ENCODE data around the gene FXYD3.
"Not testable (repeated sequence)": the region's sequence is repeated elsewhere in the genome, so short reads cannot be mapped to it uniquely, and the experiment has no call there.

The FXYD3 gene

DNA sequence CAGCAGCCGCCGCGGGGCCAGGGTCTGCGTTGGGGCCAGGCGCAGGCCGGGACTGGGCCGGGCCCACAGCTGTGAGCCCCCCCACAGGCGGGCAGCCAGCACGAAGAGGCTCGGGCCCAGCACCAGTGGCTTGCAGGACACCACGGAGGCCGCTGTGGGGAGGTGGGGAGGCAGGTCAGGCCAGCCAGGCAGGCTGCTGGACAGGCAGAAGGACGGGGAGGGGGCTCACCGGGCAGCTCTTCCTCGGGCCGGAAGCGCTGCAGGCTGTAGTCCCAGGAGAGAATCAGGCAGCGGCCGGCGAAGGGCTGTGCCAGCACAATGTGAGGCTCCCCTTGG lies 11.0 kb downstream of the FXYD3 start:
- no peak for DNase-seq

DNA sequence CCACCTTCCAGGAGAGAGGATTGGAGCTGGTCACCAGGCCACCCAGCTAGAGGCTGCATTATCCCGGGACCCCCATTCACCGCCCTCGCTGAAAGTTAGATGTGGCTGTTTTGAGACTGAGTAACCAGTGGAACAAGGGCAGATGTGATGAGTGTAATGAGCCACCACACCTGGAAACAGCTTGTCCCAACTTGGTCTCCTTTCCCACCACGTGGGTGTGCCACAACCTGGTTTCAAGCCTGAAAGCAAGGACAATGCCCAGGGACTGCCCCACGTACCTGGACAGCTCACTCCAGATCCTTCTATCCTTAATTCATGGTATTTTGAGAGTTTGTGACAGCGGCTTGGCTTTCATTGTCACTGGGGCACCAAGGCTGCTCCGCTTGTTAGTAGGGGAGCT lies 12.2 kb downstream of the FXYD3 start:
- DNase-seq = no peak

DNA sequence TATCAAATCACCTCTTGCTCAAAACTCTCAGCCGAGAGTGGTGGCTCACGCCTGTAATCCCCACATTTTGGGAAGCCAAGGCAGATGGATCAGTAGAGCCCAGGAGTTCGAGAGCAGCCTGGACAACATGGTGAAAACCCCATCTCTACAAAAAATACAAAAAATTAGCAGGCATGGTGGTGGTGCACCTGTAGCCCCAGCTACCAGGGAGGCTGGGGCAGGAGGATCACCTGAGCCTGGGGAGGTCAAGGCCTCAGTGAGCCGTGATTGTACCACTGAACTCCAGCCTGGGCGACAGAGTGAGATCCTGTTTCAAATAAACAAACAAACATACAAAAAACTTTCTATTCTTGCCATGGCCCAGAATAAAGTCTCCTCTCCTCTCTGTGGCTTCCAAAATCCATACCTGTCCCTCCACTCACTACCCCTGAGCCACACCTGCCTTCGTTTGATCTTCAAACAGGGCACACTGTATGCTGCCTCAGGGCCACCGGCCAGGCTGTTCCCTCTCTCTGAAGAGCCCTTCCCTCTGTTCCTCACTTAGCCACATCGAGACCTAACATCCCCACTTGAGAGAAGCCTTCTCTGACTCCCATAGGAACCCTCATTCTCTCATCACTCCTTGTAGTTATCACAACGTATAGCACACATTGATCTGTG lies 12.9 kb downstream of the FXYD3 start:
- DNase-seq = no peak

GRCh38 chr19:35129724-35130274 lies 14.2 kb downstream of the FXYD3 start:
- DNase-seq = not testable (repeated sequence)

- DNase-seq = no peak
These were observed 15.4 kb downstream of the FXYD3 start for GRCh38 chr19:35130761-35131720.

DNA sequence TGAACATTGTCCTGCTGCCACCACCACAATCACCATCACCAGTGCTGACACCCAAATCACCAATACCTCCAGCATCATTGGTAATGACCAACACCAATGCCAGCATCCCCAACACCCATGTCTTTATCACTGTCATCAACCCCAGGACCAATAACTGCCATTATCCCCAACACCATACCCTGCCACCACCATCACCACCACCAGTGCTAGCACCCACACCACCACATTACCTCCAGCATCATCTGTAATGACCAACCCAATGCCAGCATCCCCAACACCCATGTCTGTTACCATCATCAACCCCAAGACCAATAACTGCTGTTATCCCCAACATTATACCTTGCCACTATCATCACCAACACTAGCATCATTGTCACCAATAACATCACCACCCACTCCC lies 16.6 kb downstream of the FXYD3 start:
- DNase-seq = no peak

- DNase-seq = no peak
These were observed 18.2 kb downstream of the FXYD3 start for GRCh38 chr19:35133826-35134225.

- DNase-seq = no peak
These were observed 19.1 kb downstream of the FXYD3 start, which contains the start of gene LGI4 for GRCh38 chr19:35134601-35135242. LGI4 (minus strand) TSS chr19:35135059; CDS start chr19:35134680, 379 bp downstream.

GRCh38 chr19:35135389-35135909 lies 19.8 kb downstream of the FXYD3 start:
- peak; percentile 76 to 84 for DNase-seq

GRCh38 chr19:35136231-35136630 lies 20.6 kb downstream of the FXYD3 start:
- DNase-seq = no peak

DNA sequence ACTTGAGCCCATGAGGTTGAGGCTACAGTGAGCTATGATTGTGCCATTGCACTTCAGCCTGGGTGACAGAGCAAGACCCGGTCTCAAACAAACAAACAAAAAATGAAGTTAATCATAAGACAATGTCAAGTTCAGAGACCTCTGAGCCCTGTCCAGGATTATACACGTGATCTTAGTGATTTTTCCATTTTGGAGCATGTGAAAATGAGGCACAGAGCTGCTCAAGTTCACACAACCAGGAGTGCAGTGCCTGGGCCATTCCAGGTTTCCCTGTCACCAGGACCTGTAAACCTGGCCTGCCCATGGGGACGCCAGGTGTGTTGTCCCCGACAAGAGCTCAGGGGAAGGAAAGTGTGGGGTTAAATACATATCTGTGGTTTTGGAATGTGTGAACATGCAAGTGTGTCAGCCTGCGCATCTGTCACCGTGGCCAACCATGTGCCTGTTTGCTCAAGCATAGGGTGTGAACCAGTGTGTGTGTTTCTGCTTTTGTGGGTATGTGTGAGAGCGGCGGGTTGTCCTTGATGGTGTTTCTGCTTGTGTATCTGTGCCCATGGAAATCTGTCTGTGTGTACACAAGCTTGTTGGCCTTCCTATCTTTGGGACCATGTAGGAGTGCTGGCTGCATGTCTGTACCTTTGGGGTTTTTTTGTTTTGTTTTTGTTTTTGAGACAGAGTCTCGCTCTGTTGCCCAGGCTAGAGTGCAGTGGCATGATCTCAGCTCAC lies 21.5 kb downstream of the FXYD3 start:
- no peak for DNase-seq

- DNase-seq = no peak
These were observed 22.8 kb downstream of the FXYD3 start, which contains the start of gene FXYD1 for GRCh38 chr19:35138305-35138892. FXYD1 (plus strand) TSS chr19:35138824; CDS start chr19:35140080, 1,256 bp downstream.

- DNase-seq = no peak
These were observed 24.8 kb downstream of the FXYD3 start for GRCh38 chr19:35140207-35140961.

DNA sequence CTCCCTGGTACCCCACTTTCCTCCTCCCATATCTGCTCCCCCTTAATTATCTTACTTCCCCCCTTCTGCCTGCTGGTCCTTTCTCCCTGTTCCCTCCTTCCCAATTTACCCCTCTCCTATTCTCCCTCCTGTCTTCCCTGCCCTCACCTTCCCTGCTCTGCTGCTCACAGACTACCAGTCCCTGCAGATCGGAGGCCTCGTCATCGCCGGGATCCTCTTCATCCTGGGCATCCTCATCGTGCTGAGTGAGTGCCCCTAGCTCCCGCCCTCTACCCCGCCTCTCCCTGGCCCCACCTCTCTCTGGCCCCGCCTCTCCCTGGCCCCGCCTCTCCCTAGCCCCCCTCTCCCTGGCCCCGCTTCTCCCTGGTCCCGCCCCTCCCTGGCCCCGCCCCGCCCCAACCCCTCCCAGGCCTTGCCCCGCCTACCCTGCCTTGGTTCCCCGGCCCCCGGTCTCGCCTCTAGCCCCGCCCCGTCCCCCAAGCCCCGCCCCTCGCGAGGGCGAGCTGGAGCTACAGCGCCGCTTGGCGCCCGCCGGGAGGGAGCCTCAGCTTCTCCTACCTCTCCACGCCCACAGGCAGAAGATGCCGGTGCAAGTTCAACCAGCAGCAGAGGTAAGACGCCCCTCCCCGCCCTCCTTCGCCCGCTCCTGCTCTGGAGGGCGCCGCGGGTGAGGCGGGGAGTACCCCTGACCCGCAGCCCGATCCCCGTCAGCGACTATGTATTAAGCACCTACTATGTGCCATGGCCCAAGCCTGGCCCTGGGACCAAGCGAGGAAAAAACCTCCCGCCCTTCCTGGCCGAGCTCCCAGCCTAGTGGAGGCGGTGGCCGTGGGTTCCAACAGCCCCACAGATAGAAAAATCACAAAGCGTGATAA lies 25.6 kb downstream of the FXYD3 start:
- peak; percentile 98 to 99 for DNase-seq

DNA sequence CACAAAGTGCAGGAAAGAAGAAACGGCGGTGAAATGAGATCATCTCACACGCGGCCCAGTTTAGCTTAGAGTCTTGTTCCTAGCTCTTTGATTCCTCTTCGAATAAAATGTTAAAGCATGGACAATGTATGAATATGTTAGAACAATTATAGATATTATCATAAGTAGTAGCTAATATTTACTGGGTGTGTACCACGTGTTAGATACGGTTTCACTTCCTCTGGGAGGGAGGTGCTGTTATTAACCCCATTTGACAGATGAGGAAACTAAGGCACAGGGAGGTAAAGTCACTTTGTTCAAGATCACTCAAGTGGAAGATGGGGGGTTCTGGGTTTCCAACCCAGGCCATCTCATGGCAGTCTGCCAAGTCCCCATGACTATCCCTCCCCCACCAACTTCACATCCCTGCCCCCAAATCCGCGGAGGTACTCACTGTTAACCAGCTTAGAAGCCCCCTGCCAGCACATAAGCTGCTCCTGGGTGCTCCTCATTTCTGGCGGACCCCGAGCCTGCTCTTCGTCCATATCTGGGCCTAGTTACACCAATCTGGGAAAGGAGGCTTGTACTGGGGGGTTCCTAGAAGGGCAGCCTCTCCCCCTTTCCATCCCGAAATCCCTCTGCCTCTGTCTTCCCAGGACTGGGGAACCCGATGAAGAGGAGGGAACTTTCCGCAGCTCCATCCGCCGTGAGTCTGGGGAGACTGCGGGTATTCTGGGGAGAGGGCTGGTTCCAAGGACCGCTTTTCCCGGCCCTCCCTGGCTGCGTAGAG lies 26.4 kb downstream of the FXYD3 start:
- peak in 1 of 2 experiments; percentile 30 for DNase-seq

- DNase-seq = peak; percentile 78 to 79
These were observed 27.1 kb downstream of the FXYD3 start for GRCh38 chr19:35142606-35143230.

- DNase-seq = no peak
These were observed 27.6 kb downstream of the FXYD3 start, which contains the start of gene FXYD7 for GRCh38 chr19:35143231-35143715. FXYD7 (plus strand) TSS chr19:35143255; CDS start chr19:35143334, 79 bp downstream.

DNA sequence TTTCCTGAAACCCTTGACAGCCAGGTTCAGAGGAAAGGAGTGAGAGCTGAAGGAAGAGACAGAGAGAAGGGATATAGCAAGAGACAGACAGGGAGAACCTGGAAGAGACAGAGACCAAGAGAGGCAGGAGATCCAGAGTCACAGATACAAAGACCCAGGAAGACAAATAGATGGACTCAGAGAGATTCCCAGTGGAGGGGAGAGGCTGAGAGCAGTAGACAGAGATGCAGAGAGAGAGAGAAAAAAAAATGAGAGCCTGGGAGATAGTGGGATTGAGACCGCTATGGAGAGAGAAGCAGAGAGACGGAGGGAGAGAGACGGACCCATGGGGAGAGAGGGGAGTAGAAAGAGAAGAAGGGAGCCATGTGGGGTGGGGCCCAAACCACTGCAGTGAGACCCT lies 28.2 kb downstream of the FXYD3 start:
- DNase-seq = no peak
